Body of pancreas (tissue), 4 donors: ENCODE measurements around the gene AUTS2. TPM values are rescaled to one million over a fixed set of nuclear protein-coding genes. Genes with fewer than 3 reads are reported as not detected.

Experiments used
- ATAC-seq: fragments of 150-250 bp; one replicate; pipeline ENCODE4 v1.9.1; 2016
- DNase-seq, 4 donors: peaks; one replicate each; pipeline ENCODE4 v3.0.0-alpha.2; 2019
- H3K27ac ChIP-seq, 4 donors: fragments of 200-600 bp; sonication (generic); 1 replicate in 3 of 4; 2 replicates in 1 of 4; pipeline versions ENCODE4 v1.5.1 to v1.6.1; 2016 to 2019; ENCODE audit warnings: mild to moderate bottlenecking in 1 of 4, mixed read lengths in 1 of 4, moderate library complexity in 1 of 4
- H3K27me3 ChIP-seq, 2 donors: fragments of 200-600 bp; sonication (generic); one replicate each; pipeline ENCODE4 v1.6.0; 2016; ENCODE audit warnings: mild to moderate bottlenecking in 1 of 2
- H3K36me3 ChIP-seq, 2 donors: fragments of 200-600 bp; sonication (generic); replicated peaks in 1 of 2; 2 replicates each; pipeline ENCODE4 v1.5.1; 2016; ENCODE audit warnings: low read depth in 2 of 2; ENCODE audit not compliant: insufficient read depth in 1 of 2
- H3K4me1 ChIP-seq: fragments of 200-600 bp; sonication (generic); one replicate; pipeline ENCODE4 v1.6.0; 2016
- H3K4me3 ChIP-seq, 2 donors: fragments of 200-600 bp; sonication (generic); 1 replicate in 1 of 2; 2 replicates in 1 of 2; pipeline ENCODE4 v1.5.1; 2016 to 2019
- H3K9me3 ChIP-seq, 3 donors: fragments of 200-600 bp; sonication (generic); 1 replicate in 2 of 3; 2 replicates in 1 of 3; pipeline ENCODE4 v1.5.1; 2016
- CTCF ChIP-seq, 7 experiments: fragments of 450-650 bp in 4 of 7; fragments of 200-600 bp in 3 of 7; sonication (generic) in 3 of 7; IDR thresholded peaks; one replicate each; pipeline ENCODE4 v1.5.1; 2016 to 2019; ENCODE audit warnings: antibody characterized with exemption in 7 of 7
- POLR2A ChIP-seq, 3 donors: fragments of 450-650 bp; IDR thresholded peaks; one replicate each; pipeline ENCODE4 v1.6.1; 2016; ENCODE audit warnings: antibody characterized with exemption in 3 of 3, mild to moderate bottlenecking in 2 of 3
- WGBS, 2 donors: methylation state at CpG; one replicate each; pipeline ENCODE4 v1.1.5; 2017; 5-methylcytosine and 5-hydroxymethylcytosine counted together
- intact Hi-C: fragments of 100-400 bp; cut with DNase I; formaldehyde crosslinking; loops from one replicate; pipeline ENCODE4 v1.15.1; 2023
- total RNA-seq, 2 donors: library from RNA; depleted of rRNA; stranded (reverse); fragments of >200 nt; gene quantifications; one replicate each; pipeline ENCODE4 v1.1.0, GENCODE V29; 2016

AUTS2 gene
- total RNA-seq, 2 donors from 2014 or later = 11.7 to 18.5 TPM

- ATAC-seq (no peak), DNase-seq (no peak)
- WGBS, 2 donors = 66 to 79% methylated on average over 4 of the region's 4 CpGs
- Histone ChIP-seq H3K9me3 (no peaks in the 10 kb centered on the region), H3K4me1 (no peaks in the 10 kb centered on the region), H3K27me3 (no peaks in the 10 kb centered on the region), H3K4me3 (no peak overlapping the region), H3K36me3 (no peaks in the 10 kb centered on the region), H3K27ac (no peak overlapping the region)
- intact Hi-C loops = no loop called here
- TF ChIP-seq POLR2A (IDR thresholded peaks at IDR 0.05) (no peak), CTCF (IDR thresholded peaks at IDR 0.05) (no peak)
Observed at GRCh38 chr7:69608049-69608448, 9.8 kb downstream of the AUTS2 start.

- no peak for ATAC-seq
- H3K36me3 ChIP-seq = no peaks in the 10 kb centered on the region
- no peaks in the 10 kb centered on the region for H3K27me3 ChIP-seq
- no peaks in the 10 kb centered on the region for H3K4me1 ChIP-seq
- intact Hi-C loops = no loop called here
- H3K9me3 ChIP-seq = no peaks in the 10 kb centered on the region
- TF ChIP-seq POLR2A (IDR thresholded peaks at IDR 0.05) = no peak
- no peak for TF ChIP-seq CTCF (IDR thresholded peaks at IDR 0.05)
- DNase-seq = no peak
- WGBS, 2 donors = 82 to 91% methylated on average over 1 of the region's 1 CpG
- no peak overlapping the region for H3K27ac ChIP-seq
- H3K4me3 ChIP-seq = no peak overlapping the region
Observed at GRCh38 chr7:69608878-69609277, 10.6 kb downstream of the AUTS2 start.

GRCh38 chr7:69609541-69610373 is 11.5 kb downstream of the AUTS2 start:
- intact Hi-C loops = no loop called here
- Histone ChIP-seq H3K36me3 (no peaks in the 10 kb centered on the region), H3K4me1 (no peaks in the 10 kb centered on the region)

GRCh38 chr7:69610374-69611084 is 12.3 kb downstream of the AUTS2 start:
- intact Hi-C loops = no loop called here
- TF ChIP-seq CTCF (IDR thresholded peaks at IDR 0.05) (no peak), POLR2A (IDR thresholded peaks at IDR 0.05) (no peak)
- Histone ChIP-seq H3K9me3 (no peaks in the 10 kb centered on the region), H3K4me3 (no peak overlapping the region), H3K4me1 (no peaks in the 10 kb centered on the region), H3K27ac (no peak overlapping the region), H3K27me3 (no peaks in the 10 kb centered on the region), H3K36me3 (no peaks in the 10 kb centered on the region)
- DNase-seq = no peak
- 74 to 79% methylated on average over 8 of the region's 8 CpGs for WGBS, 2 donors
- ATAC-seq = no peak

More at GRCh38 chr7:69609541-69610373, 11.5 kb downstream of the AUTS2 start:
- WGBS, 2 donors = 73 to 74% methylated on average over 5 of the region's 5 CpGs
- Histone ChIP-seq H3K27me3 (no peaks in the 10 kb centered on the region), H3K9me3 (no peaks in the 10 kb centered on the region), H3K4me3 (no peak overlapping the region), H3K27ac (no peak overlapping the region)
- TF ChIP-seq POLR2A (IDR thresholded peaks at IDR 0.05) (no peak), CTCF (IDR thresholded peaks at IDR 0.05) (no peak)
- DNase-seq = no peak
- ATAC-seq = no peak
